A673 (cell line): ENCODE measurements around the gene SMCO1.

ENCODE experiments used
- EZH2 ChIP-seq: fragments of 200-600 bp; sonication (generic); IDR thresholded peaks from 2 replicates; pipeline ENCODE4 v1.6.1; 2017; ENCODE audit warnings: borderline replicate concordance, low read depth, mild to moderate bottlenecking, mixed read lengths, antibody characterized with exemption, low read length; ENCODE audit not compliant: poor library complexity, severe bottlenecking
- TF ChIP-seq, protein P1 (sequence below): fragments of 300-800, 200-600 bp; sonication (generic); conservative IDR thresholded peaks from 2 replicates; pipeline ENCODE4 v1.5.1; 2017; ENCODE audit warnings: low read depth, mild to moderate bottlenecking, antibody characterized with exemption, low read length, moderate library complexity, mixed read lengths

GRCh38 chr3:196531418-196531817, 16.3 kb upstream of the SMCO1 start:
- TF ChIP-seq, protein P1, sequence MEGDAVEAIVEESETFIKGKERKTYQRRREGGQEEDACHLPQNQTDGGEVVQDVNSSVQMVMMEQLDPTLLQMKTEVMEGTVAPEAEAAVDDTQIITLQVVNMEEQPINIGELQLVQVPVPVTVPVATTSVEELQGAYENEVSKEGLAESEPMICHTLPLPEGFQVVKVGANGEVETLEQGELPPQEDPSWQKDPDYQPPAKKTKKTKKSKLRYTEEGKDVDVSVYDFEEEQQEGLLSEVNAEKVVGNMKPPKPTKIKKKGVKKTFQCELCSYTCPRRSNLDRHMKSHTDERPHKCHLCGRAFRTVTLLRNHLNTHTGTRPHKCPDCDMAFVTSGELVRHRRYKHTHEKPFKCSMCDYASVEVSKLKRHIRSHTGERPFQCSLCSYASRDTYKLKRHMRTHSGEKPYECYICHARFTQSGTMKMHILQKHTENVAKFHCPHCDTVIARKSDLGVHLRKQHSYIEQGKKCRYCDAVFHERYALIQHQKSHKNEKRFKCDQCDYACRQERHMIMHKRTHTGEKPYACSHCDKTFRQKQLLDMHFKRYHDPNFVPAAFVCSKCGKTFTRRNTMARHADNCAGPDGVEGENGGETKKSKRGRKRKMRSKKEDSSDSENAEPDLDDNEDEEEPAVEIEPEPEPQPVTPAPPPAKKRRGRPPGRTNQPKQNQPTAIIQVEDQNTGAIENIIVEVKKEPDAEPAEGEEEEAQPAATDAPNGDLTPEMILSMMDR: no peak
- no peak for TF ChIP-seq EZH2
